Measurements from ENCODE around the gene UQCRQ. TPM values are rescaled to one million over a fixed set of nuclear protein-coding genes. Genes with fewer than 3 reads are reported as not detected.

The UQCRQ gene
- total RNA-seq, 3 donors from 2014 or later (not counting 1 experiment from before 2014, with no cell fraction given), result 114 to 116 (median 115) TPM

DNA sequence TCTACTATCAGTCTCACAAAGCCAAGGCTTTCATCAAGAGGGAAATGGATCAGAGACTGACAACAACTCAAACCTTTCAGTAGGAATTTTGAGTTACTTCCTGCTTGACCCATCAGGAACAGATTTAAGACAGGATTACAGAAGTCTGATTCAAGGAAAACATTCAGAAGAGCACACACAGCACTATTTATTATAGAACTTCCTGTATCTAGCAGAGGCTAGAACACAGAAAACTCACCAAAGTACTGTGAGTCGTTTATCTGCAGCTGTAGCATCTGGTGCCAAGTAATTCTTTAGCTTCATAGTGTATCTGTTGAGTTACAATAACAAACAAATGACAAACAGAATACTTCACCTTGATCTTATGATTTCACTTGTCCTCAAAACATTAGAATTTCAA, 20.8 kb downstream of the UQCRQ start:
- no CpG with 5 or more reads among the region's 1 CpG for WGBS (ENCODE audit: insufficient coverage)
- Mint-ChIP-seq H3K27me3 (ENCODE audit: low read depth in 2 of 2) (no peaks in the 10 kb centered on the region), H3K9me3 (no peaks in the 10 kb centered on the region), H3K27ac (peak overlapping the region in 1 of 2 donors; percentile 35), H3K4me1 (peaks cover 0 to 9% of the 10 kb centered on the region in 2 donors), H3K36me3 (peaks cover 22% of the 10 kb centered on the region), H3K4me3 (no peak overlapping the region)
- Histone ChIP-seq H3K9me3 (ENCODE audit: control insufficient read depth, insufficient read depth, low read length) (no peaks in the 10 kb centered on the region), H3K27ac (ENCODE audit: low read length) (no peak overlapping the region), H3K4me1 (ENCODE audit: control insufficient read depth, insufficient read depth, low read length) (no peaks in the 10 kb centered on the region), H3K36me3 (ENCODE audit: control insufficient read depth, insufficient read depth, low read length) (peaks cover 72% of the 10 kb centered on the region), H3K4me3 (ENCODE audit: low read length) (no peak overlapping the region), H3K27me3 (ENCODE audit: control insufficient read depth, insufficient read depth, low read length) (no peaks in the 10 kb centered on the region)
- ATAC-seq (no peak), DNase-seq (no peak)
- TF ChIP-seq CTCF (IDR thresholded peaks at IDR 0.05), result no peak
- intact Hi-C loops (cut with micrococcal nuclease), result no loop called here

GRCh38 chr5:132889501-132889900, 23.1 kb downstream of the UQCRQ start:
- no peak for ATAC-seq
- Histone ChIP-seq H3K4me1 (ENCODE audit: control insufficient read depth, insufficient read depth, low read length) (no peaks in the 10 kb centered on the region), H3K27me3 (ENCODE audit: control insufficient read depth, insufficient read depth, low read length) (no peaks in the 10 kb centered on the region), H3K4me3 (ENCODE audit: low read length) (no peak overlapping the region), H3K27ac (ENCODE audit: low read length) (no peak overlapping the region), H3K9me3 (ENCODE audit: control insufficient read depth, insufficient read depth, low read length) (no peaks in the 10 kb centered on the region), H3K36me3 (ENCODE audit: control insufficient read depth, insufficient read depth, low read length) (peaks cover 79% of the 10 kb centered on the region)
- no peak overlapping the region for H3K4me3 Mint-ChIP-seq
- DNase-seq, result no peak
- no peaks in the 10 kb centered on the region for H3K9me3 Mint-ChIP-seq
- no peak for TF ChIP-seq CTCF (IDR thresholded peaks at IDR 0.05)
- peaks cover 17% of the 10 kb centered on the region for H3K36me3 Mint-ChIP-seq
- intact Hi-C loops (cut with micrococcal nuclease), result no loop called here
- H3K4me1 Mint-ChIP-seq, result peaks cover 0 to 9% of the 10 kb centered on the region in 2 donors
- no peak overlapping the region for H3K27ac Mint-ChIP-seq
- H3K27me3 Mint-ChIP-seq (ENCODE audit: low read depth in 2 of 2), result no peaks in the 10 kb centered on the region

- no peak overlapping the region for H3K27ac Mint-ChIP-seq
- 96% methylated on average over 3 of the region's 4 CpGs for WGBS (ENCODE audit: insufficient coverage)
- no peak overlapping the region for H3K27ac ChIP-seq (ENCODE audit: low read length)
Observed at GRCh38 chr5:132890817-132891216, 24.4 kb downstream of the UQCRQ start.

More at GRCh38 chr5:132890817-132891216, 24.4 kb downstream of the UQCRQ start:
- Histone ChIP-seq H3K4me3 (ENCODE audit: low read length) (no peak overlapping the region), H3K4me1 (ENCODE audit: control insufficient read depth, insufficient read depth, low read length) (no peaks in the 10 kb centered on the region), H3K36me3 (ENCODE audit: control insufficient read depth, insufficient read depth, low read length) (peaks cover 86% of the 10 kb centered on the region), H3K27me3 (ENCODE audit: control insufficient read depth, insufficient read depth, low read length) (no peaks in the 10 kb centered on the region), H3K9me3 (ENCODE audit: control insufficient read depth, insufficient read depth, low read length) (no peaks in the 10 kb centered on the region)
- no peak for TF ChIP-seq CTCF (IDR thresholded peaks at IDR 0.05)
- Mint-ChIP-seq H3K4me3 (no peak overlapping the region), H3K27me3 (ENCODE audit: low read depth in 2 of 2) (no peaks in the 10 kb centered on the region), H3K36me3 (peaks cover 17% of the 10 kb centered on the region), H3K9me3 (no peaks in the 10 kb centered on the region), H3K4me1 (peaks cover 4 to 9% of the 10 kb centered on the region in 2 donors)
- no peak for ATAC-seq
- no peak for DNase-seq
- intact Hi-C loops (cut with micrococcal nuclease), result no loop called here
